ENCODE measurements around the gene LAMA1.

- TF ChIP-seq CTCF (IDR thresholded peaks at IDR 0.05), result no peak
- TF ChIP-seq POLR2A (IDR thresholded peaks at IDR 0.05), result no peak
Observed at GRCh38 chr18:6940451-6940850, 177.1 kb downstream of the LAMA1 start.
